ENCODE data around the gene PRX.
"Not testable (repeated sequence)": the region's sequence is repeated elsewhere in the genome, so short reads cannot be mapped to it uniquely, and the experiment has no call there.

PRX gene

DNA sequence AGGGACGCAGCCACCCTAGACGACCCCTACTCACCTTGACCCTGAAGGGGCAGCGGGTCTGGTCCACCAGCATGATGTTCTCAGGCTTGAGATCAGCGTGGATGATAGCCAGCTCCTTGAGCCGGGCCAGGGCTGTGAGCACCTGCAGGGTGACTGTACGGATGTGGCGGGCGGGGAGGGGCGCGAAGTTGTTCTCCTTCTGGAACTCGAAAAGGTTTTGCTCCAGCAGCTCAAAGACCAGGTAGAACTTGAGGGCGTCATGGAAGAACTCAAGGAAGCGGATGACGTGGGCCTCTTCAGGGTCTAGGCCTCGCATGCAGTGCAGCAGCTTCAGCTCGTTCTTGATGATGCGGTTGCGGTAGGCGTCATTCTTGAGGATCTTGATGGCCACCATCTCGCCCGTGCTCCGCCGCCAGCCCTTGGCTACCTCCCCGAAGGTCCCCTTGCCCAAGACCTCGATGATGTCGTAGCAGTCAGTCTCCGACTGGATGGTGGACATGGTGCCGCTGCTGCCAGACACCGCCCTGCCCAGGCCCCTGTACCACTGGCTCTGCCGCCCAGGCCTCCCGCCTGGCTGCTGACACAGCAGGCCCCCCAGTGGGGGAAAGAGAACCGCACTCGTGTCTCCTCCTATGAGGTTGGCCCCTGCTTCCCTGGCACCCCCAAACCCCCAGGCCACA, 23.6 kb downstream of the PRX start:
- no peak for DNase-seq (ENCODE audit: low read depth in 2 of 2)

DNA sequence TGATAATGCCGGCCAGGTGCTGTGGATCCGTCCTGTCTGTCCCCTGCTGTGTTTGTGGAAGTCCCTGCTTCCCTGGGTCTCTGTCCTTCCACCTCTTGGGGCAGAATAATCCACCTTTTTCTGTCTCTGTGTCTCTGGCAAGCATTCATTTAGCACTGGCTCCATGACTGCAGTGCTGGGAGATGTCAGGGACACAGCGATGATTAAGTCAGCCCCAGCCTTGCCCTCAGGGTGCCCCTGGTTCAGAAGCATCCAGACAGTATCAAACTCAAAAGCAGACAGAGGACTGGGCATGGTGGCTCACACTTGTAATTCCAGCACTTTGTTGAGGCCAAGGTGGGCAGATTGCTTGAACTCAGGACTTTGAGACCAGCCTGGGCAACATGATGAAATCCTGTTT, 24.7 kb downstream of the PRX start:
- DNase-seq (ENCODE audit: low read depth in 2 of 2) = no peak

DNA sequence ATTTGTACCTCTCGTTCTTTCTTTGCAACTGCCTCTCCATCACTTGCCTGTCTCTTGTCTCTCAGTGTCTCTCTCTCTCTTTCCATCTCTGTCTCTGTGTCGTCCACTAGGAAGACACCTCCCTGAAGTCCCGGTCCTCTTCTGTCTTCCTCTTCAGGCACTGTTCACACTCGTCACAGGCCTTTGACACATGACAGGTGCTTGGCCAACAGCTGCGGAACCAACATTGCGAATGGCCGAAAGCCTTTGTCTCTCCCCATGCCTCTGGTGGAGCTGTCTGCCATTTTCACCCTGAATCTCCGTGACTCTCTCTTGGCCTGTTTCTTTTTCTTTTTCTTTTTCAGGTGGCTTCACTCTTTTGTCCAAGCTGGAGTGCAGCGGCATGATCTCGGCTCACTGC, 26.0 kb downstream of the PRX start:
- no peak for DNase-seq (ENCODE audit: low read depth in 2 of 2)

DNA sequence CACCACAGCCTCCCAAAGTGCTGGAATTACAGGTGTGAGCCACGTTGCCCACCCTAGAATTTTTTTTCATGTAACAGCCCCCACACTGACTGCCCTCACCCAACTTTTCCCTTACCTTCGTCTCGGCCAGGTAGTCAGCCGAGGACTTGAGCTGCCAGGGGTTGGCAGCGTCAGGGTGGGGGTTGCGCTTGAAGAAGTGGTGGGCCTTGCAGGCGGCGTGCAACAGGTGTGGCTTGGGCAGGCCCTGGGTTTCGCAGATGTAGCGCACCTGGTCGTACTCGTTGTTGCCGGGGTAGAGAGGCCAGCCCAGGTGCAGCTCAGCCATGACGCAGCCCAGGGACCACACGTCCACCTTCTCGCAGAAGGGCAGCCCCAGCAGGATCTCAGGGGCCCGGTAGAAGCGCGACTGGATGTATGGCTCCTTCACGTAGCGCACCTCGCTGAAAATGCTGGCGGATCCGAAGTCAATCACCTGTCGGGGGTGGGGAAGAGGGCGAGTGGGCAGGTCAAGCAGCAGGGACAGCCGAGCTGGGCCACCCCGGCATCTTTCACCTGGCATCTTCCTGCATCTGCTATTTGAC, 29.4 kb downstream of the PRX start:
- no peak for DNase-seq (ENCODE audit: low read depth in 2 of 2)

DNA sequence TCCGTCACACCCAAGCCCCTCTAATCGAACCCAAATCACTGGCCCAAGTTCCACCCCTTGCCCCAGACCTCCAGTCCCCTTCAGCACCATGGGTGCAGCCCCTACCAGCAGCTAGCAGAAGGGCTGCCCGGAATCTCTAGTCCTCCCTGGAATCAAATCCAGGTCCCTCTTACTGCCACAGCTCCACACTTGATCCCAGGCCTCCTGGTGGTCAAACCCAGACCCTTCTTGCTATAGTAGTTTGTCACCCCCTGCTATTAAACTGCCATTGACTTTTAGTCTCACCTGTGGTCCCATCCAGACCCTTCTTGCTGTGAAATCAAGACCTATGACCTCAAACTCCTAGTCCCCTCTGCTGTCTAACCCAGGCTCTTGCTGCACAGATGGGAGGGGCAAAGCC, 31.9 kb downstream of the PRX start:
- no peak for DNase-seq (ENCODE audit: low read depth in 2 of 2)

DNA sequence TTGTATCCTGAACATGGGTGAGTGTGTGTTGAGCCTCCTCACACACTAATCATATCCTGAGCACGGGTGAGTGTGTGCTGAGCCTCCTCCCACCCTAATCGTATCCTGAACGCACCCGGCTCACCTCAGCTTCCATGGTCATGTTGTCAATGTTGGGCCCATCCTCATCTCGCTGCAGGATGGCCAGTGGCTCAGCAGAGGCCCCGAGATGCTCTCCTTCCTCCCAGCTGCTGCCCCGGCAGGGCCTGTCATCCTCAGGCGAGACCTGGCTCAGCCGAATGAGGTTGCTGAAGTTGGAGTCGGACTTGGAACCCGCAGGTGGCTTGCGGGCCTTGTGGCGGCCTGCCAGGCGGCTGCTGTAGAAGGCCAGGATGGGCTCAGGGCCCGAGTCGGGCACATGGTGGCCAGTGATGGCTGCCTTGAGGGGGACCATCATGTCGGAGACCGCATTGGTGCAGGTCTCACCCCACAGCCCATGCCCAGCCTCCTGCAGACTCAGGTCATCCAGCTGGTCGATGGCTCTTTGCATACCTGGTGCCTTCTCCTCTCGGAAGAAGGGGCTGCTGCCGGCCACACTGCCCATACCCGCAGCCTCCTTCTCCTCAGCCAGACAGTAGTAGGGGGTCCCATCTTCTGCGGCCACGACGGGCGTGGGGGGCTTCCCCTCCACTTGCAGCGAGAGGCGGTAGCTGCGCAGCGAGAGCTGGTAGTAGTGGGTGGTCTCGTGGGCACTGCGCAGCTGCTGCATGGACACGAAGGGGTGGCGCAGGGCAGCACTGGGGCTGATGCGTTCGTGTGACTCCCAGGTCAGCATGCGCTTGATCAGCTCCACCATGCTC, 32.8 kb downstream of the PRX start:
- no peak for DNase-seq (ENCODE audit: low read depth in 2 of 2)

DNA sequence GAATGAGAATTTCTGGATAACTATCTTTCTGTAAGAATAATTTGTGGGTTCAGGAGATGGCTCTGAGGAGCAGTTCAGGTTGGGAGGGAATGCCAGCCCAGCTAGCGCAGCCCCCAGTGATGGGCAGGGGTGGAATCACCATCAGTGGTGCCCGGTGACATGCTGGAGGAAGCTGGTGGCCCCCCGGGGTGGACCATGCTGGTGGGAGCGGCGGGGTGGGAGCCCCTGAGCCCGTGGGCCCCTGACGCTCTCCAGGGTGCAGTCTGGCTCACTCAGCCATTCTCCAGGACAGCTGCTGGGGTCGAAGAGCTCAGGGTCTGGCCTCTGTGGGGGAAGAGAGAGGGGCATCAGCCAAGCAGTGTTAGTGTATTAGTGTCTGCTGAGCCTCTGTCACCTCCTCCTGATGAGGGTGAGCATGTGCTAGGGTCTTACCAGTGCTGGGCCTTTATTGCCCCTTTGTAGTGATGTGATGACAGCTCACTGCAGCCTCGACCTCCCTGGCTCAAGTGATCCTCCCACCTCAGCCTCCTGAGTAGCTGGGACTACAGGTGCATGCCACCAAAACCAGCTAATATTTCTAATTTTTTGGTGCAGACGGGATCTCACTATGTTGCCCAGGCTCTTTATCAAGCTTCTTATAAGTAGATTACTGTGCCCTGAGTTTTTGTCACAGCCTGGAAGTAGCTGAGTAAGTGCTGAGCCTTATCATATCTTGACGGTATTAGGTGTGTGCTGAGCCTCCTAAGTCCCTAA, 33.6 kb downstream of the PRX start:
- DNase-seq (ENCODE audit: low read depth in 2 of 2) = no peak

DNA sequence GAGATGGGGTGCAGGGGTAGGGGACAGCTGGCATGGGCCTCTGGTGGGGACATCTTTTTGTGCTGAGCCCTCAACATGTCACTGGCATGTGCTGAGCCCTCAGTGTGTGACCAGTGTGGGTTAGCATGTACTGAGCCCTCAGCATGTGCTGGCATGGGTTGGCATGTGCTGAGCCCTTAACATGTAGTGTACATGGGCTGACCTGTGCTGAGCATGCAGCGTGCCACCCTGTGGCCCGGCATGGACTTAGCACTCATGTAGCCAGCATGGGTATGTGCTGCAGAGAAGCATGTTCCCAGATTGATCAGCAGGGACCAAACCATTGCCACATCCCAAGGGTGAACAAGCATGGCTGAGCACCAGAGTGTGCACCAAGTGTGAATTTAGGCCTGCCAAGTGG, 34.7 kb downstream of the PRX start:
- DNase-seq (ENCODE audit: low read depth in 2 of 2) = no peak

DNA sequence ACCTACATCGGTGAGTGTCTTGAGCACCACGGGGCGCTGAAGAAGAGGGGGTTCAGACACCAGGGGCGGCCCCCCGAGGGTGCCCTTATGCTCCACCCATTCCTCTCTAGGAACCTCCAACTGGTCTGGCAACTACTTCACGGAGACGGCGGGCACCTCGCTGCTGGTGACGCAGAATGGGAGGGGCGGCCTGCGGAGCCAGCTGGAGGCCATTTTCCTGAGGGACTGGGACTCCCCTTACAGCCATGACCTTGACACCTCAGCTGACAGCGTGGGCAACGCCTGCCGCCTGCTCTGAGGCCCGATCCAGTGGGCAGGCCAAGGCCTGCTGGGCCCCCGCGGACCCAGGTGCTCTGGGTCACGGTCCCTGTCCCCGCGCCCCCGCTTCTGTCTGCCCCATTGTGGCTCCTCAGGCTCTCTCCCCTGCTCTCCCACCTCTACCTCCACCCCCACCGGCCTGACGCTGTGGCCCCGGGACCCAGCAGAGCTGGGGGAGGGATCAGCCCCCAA, 35.2 kb downstream of the PRX start:
- DNase-seq (ENCODE audit: low read depth in 2 of 2) = no peak

DNA sequence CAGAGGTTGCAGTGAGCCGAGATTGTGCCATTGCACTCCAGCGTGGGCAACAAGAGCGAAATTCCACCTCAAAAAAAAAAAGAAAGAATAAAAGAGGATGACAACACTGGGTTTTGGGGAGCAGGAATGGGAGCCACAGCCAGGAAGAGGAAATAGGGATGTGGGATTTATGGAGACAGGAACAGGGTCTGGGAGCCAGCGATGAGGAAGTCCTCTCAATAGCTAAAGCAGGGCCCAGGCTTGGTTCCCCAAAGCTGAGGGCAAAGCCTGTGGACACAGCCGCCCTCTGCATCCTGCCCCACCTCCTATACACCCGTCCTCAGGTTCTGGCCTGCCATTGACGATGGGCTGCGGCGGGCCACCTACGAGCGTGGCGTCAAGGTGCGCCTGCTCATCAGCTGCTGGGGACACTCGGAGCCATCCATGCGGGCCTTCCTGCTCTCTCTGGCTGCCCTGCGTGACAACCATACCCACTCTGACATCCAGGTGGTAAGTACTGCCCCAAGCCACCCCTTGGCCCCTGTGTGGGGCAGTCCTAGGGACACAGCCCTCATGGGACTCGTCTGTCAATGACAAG, 36.8 kb downstream of the PRX start:
- DNase-seq (ENCODE audit: low read depth in 2 of 2) = no peak

DNA sequence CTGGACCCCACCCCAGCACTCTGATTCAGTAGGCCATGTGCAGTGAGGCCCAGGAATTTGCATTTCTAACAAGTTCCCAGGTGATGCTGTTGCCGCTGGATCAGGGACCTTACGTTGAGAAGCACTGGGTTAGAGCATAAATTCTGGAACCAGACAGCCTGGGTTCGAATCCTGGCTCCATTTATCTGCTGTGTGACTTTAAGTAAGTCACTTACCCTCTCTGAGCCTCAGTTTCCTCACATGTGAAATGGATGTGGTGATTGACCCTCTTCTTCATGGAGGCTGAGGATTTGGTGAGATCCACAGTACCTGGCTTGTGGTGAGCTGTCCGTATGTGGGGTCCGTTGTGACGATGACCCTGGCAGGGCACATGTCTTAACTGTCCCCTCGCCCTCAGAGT, 39.1 kb downstream of the PRX start:
- no peak for DNase-seq (ENCODE audit: low read depth in 2 of 2)

DNA sequence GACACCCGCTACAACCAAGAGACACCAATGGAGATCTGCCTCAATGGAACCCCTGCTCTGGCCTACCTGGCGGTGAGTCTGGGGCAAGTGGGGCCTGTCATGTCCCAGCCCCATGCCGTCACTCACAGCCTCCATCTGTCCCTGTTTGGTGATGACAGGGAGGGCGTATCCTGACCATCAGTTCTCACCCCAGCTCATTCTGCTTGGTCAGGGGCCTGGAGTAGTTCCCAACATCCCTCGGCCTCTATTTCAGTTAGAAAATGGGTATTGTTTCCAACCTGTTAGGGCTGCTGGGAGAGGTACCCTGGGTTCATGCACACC, 41.4 kb downstream of the PRX start:
- no peak for DNase-seq (ENCODE audit: low read depth in 2 of 2)

DNA sequence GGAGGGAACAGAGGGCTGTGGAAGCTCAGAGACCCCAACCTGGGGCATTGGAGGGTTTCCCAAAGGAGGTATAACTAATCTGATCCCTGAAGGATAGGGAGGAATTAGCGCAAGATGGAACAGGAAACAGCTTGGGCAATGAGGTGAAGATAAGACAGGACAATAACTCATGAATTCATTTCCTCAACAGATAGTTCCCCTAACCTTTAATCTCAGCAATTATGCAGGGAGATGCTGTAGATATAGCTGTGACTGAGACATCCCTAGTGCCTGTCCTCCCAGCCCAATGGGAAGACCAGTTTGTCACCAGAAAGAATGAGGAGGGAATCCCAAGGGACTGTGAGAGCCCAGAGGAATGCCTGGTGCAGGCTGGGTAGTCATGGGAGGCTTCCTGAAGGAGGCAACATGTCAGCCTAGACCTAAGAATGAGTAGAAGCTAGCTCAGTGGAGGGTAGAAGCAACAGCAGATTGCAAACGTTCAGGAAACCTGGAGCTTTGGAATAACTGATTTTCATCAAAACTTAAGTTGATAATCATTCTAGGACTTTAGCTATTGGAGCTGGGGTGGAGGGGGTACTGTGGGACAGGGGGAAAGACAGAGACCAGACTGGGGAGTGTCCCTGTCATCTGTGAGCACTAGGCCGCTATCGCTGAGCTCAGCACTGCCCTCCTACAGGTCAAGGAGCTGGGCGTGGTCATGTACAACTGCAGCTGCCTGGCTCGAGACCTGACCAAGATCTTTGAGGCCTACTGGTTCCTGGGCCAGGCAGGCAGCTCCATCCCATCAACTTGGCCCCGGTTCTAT, 42.0 kb downstream of the PRX start:
- DNase-seq (ENCODE audit: low read depth in 2 of 2) = no peak

DNA sequence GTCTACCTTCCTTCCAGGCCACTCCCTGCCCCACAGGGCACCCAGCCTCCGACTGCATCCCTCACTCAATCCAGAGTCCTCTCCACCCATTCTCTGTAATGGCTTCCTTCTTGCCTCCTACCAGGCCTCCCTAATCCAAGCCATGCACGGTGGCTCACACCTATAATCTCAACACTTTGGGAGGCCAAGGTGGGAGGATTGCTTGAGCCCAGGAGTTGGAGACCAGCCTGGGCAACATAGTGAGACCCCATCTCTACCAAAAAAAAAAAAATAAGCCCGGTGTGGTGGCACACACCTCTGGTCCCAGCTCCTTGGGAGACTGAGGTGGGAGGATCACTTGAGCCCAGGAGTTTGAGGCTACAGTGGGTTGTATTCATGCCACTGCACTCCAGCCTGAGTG, 42.9 kb downstream of the PRX start:
- not testable (repeated sequence) for DNase-seq (ENCODE audit: low read depth in 2 of 2)

DNA sequence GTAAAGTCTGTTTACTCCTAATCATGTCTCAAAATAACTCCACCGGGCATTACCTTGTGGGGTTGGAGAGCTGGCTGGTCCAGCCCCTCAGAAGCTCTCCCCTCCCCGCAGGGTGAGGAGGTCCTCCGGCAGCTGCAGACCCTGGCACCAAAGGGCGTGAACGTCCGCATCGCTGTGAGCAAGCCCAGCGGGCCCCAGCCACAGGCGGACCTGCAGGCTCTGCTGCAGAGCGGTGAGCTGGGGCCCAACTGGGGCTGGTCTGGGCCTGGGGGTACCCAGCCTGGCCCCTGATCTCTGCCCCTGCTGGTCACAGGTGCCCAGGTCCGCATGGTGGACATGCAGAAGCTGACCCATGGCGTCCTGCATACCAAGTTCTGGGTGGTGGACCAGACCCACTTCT, 43.4 kb downstream of the PRX start:
- no peak for DNase-seq (ENCODE audit: low read depth in 2 of 2)

DNA sequence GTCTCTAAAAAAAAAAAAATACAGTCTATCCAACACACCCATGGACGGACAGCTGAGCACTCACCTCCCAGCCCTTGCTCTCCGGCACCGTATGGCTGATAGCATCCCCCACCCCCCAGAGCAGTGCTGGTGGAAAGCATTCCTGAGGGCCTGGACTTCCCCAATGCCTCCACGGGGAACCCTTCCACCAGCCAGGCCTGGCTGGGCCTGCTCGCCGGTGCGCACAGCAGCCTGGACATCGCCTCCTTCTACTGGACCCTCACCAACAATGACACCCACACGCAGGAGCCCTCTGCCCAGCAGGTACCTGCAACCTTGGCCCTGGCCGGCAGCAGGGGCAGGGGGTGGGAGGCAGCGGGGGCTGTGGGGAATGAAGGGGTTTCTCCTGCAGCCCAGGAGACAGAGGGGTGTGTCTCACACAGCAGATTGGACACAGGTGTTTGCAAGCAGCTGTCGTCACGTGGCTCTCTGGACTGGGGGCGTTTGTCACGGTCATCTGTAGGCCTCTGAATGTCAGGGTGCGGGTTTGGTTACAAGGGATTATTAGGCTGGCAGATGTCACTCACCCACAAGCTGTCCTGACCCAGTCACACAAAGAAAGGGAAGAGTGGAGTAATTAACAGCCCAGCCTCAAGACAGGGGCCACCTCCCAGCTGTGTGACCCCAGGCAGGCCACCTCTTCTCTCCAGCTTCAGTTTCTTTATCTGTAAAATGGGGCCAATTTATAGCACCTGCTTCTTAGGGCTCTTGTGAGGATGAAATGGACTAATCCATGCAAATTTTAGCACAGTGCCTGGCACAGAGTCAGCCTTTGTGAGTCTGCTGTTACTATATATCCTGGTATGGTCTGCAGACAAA, 45.4 kb downstream of the PRX start:
- no peak for DNase-seq (ENCODE audit: low read depth in 2 of 2)

DNA sequence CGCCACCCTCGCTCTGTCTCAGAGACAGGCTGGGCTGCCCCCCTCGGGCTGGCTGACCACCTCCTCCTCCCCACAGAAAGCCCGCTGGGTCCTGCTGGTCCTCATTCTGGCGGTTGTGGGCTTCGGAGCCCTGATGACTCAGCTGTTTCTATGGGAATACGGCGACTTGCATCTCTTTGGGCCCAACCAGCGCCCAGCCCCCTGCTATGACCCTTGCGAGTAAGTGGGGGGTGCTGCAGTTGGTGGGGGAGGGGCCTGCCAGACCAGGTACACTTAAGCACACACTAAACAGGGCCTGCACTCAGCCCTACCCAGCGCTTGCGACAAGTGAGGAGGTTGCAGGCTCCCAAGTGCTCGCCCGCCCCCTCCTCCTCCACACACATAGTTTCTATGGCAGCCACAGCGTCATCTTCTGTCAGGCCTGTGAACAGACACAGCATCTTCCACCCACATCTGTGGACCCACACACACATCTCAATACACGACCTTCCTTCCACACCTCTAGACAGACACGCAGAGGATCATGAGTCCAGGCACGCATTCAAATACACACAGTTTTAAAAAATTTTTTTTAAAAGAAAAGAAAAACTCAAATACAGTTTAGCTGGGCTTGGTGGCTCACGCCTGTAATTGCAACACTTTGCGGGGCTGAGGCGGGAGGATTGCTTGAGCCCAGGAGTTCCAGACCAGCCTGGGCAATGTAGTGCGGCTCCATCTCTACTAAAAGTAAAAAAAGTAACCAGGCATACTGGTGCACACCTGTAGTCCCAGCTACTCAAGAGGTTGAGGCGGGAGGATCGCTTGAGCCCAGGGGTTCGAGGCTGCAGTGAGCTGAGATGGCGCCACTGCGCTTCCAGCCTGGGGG, 46.2 kb downstream of the PRX start:
- DNase-seq (ENCODE audit: low read depth in 2 of 2) = no peak

DNA sequence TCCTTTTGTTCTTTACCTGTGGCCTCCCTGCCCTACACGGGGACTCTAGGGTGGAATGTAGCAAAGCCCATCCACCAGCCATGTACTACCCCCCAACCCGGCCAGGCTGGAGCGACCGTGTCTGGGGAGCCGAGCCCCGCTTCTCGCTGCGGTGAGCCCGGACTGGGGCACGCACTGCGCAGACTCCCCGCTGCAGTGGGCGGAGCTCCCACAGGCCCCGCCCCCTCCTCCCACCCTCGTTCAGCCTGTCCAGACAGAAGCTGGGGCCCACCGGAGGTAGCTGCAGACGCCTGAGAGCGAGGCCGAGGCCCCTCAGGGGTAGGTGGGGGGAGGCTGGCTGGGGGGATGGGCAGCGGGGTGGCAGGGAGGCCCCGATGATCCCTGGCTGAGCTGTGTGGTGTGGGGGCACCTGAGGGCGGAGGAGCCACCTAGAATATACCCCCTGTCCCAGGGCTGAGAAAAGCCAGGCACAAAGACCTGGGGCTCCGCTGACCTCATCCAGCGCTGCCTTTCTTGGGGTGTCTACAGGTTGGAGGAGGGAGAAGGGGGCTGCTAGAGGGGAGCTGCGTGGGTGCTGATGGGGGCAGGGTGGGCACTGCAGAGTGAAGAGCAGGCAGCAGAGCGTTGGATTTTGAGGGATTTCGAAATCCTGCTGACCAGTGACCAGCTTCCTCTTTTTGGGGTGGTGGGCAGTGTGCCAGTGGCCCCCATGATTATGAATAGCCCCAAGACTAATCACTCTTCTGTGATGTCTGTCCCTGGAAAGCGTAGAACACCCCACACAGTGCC, 47.4 kb downstream of the PRX start:
- no peak for DNase-seq (ENCODE audit: low read depth in 2 of 2)

Measured in stimulated activated CD8-positive, alpha-beta memory T cell treated with anti-CD3 and anti-CD28 coated beads, Interleukin-15, amount 100 ng/mL, for 4 hours (primary cell).